H9 (cell line): ENCODE data around the gene COPS4. TPM values are rescaled to one million over a fixed set of nuclear protein-coding genes. Genes with fewer than 3 reads are reported as not detected.

Experiments used
- DNase-seq: peaks from one replicate; pipeline ENCODE4 v3.0.0-alpha.2; 2017
- H2AFZ ChIP-seq: one replicate; pipeline ENCODE4 v1.6.1; 2013; ENCODE audit warnings: mild to moderate bottlenecking, low read length, control low read depth, moderate library complexity
- H2AK5ac ChIP-seq: 2 replicates; pipeline ENCODE4 v1.6.1; 2013; ENCODE audit warnings: low read length, control low read depth, mixed read lengths; ENCODE audit not compliant: insufficient read length
- H2BK120ac ChIP-seq: one replicate; pipeline ENCODE4 v1.6.1; 2013; ENCODE audit warnings: low read depth, mild to moderate bottlenecking, low read length, control low read depth, inconsistent platforms; ENCODE audit not compliant: poor library complexity, severe bottlenecking
- H2BK12ac ChIP-seq: 2 replicates; pipeline ENCODE4 v1.6.1; 2013; ENCODE audit warnings: low read length, control low read depth, mixed read lengths, low read depth; ENCODE audit not compliant: insufficient read length
- H2BK15ac ChIP-seq: 2 replicates; pipeline ENCODE4 v1.6.1; 2013; ENCODE audit warnings: low read depth, low read length, control low read depth
- H2BK20ac ChIP-seq: one replicate; pipeline ENCODE4 v1.6.1; 2013; ENCODE audit warnings: low read depth, mild to moderate bottlenecking, low read length, control low read depth, inconsistent platforms; ENCODE audit not compliant: poor library complexity, severe bottlenecking
- H2BK5ac ChIP-seq: 2 replicates; pipeline ENCODE4 v1.6.1; 2013; ENCODE audit warnings: low read length, control low read depth, mixed read lengths; ENCODE audit not compliant: insufficient read length
- H3K14ac ChIP-seq: 2 replicates; pipeline ENCODE4 v1.6.1; 2013; ENCODE audit warnings: low read length, control low read depth; ENCODE audit not compliant: insufficient read depth
- H3K18ac ChIP-seq: 2 replicates; pipeline ENCODE4 v1.6.1; 2013; ENCODE audit warnings: low read depth, mild to moderate bottlenecking, mixed read lengths, low read length, control low read depth; ENCODE audit not compliant: insufficient read length
- H3K23ac ChIP-seq: 2 replicates; pipeline ENCODE4 v1.6.1; 2013; ENCODE audit warnings: low read length, control low read depth, mixed read lengths, low read depth; ENCODE audit not compliant: insufficient read length
- H3K23me2 ChIP-seq: 2 replicates; pipeline ENCODE4 v1.6.1; 2013; ENCODE audit warnings: low read depth, mild to moderate bottlenecking, mixed read lengths, low read length, control low read depth; ENCODE audit not compliant: insufficient read length, poor library complexity, severe bottlenecking
- H3K27ac ChIP-seq: 2 replicates; pipeline ENCODE4 v1.5.1; 2013; ENCODE audit warnings: low read length, control low read depth, mixed read lengths, low read depth; ENCODE audit not compliant: insufficient read length
- H3K27me3 ChIP-seq: 2 replicates; pipeline ENCODE4 v1.6.1; 2013; ENCODE audit warnings: low read length, control low read depth, inconsistent platforms; ENCODE audit not compliant: insufficient read depth
- H3K4ac ChIP-seq: 2 replicates; pipeline ENCODE4 v1.6.1; 2013; ENCODE audit warnings: low read depth, mild to moderate bottlenecking, control low read depth, inconsistent platforms, low read length, moderate library complexity
- H3K4me1 ChIP-seq: 2 replicates; pipeline ENCODE4 v1.6.1; 2013; ENCODE audit warnings: low read length, control low read depth, inconsistent platforms; ENCODE audit not compliant: insufficient read depth
- H3K4me2 ChIP-seq: 2 replicates; pipeline ENCODE4 v1.6.1; 2013; ENCODE audit warnings: low read length, control low read depth, mixed read lengths; ENCODE audit not compliant: insufficient read length, insufficient read depth
- H3K56ac ChIP-seq: 2 replicates; pipeline ENCODE4 v1.6.1; 2013; ENCODE audit warnings: low read depth, mild to moderate bottlenecking, mixed read lengths, low read length, control low read depth; ENCODE audit not compliant: insufficient read length
- H3K79me1 ChIP-seq: 2 replicates; pipeline ENCODE4 v1.6.1; 2013; ENCODE audit warnings: low read depth, mild to moderate bottlenecking, moderate library complexity, low read length, control low read depth, inconsistent platforms; ENCODE audit not compliant: insufficient read depth, poor library complexity, severe bottlenecking
- H3K79me2 ChIP-seq: 2 replicates; pipeline ENCODE4 v1.6.1; 2013; ENCODE audit warnings: low read length, control low read depth, inconsistent platforms; ENCODE audit not compliant: insufficient read depth
- H3K9ac ChIP-seq: 2 replicates; pipeline ENCODE4 v1.6.1; 2013; ENCODE audit warnings: low read length, control low read depth, mixed read lengths; ENCODE audit not compliant: insufficient read length; ENCODE audit errors: extremely low read depth
- H3K9me3 ChIP-seq: one replicate; pipeline ENCODE4 v1.6.1; 2013; ENCODE audit warnings: low read depth, low read length, inconsistent platforms; ENCODE audit not compliant: control insufficient read depth
- H3T11ph ChIP-seq: one replicate; pipeline ENCODE4 v1.6.1; 2013; ENCODE audit warnings: mild to moderate bottlenecking, low read length, control low read depth, inconsistent platforms
- H4K20me1 ChIP-seq: one replicate; pipeline ENCODE4 v1.6.1; 2013; ENCODE audit not compliant: control insufficient read depth, insufficient read length, insufficient read depth
- H4K5ac ChIP-seq: 2 replicates; pipeline ENCODE4 v1.6.1; 2013; ENCODE audit warnings: low read depth, mild to moderate bottlenecking, mixed read lengths, low read length, control low read depth; ENCODE audit not compliant: insufficient read length
- H4K8ac ChIP-seq: replicated peaks from 2 replicates; pipeline ENCODE4 v1.6.1; 2013; ENCODE audit warnings: low read length, control low read depth, mixed read lengths, low read depth; ENCODE audit not compliant: insufficient read length
- H4K91ac ChIP-seq: 2 replicates; pipeline ENCODE4 v1.6.1; 2013; ENCODE audit warnings: low read depth, mild to moderate bottlenecking, moderate library complexity, mixed read lengths, low read length, control low read depth; ENCODE audit not compliant: insufficient read length
- H3K27ac Mint-ChIP-seq, 3 experiments: 2 replicates in 2 of 3; 3 replicates in 1 of 3; pipeline ENCODE4 v1.8.0; 2020 to 2021; ENCODE audit warnings: mixed read lengths in 3 of 3, mild to moderate bottlenecking in 1 of 3, moderate library complexity in 1 of 3
- H3K27me3 Mint-ChIP-seq: 2 replicates; pipeline ENCODE4 v1.8.0; 2021; ENCODE audit warnings: low read depth, mild to moderate bottlenecking, moderate library complexity, mixed read lengths
- H3K36me3 Mint-ChIP-seq, 3 experiments: 2 replicates in 2 of 3; 3 replicates in 1 of 3; pipeline ENCODE4 v1.8.0; 2020 to 2021; ENCODE audit warnings: low read depth in 3 of 3, mixed read lengths in 3 of 3; ENCODE audit not compliant: insufficient read depth in 1 of 3
- H3K4me1 Mint-ChIP-seq, 2 experiments: 2 replicates each; pipeline ENCODE4 v1.8.0; 2020; ENCODE audit warnings: mixed read lengths in 2 of 2
- H3K4me3 Mint-ChIP-seq, 2 experiments: 2 replicates in 1 of 2; 3 replicates in 1 of 2; pipeline ENCODE4 v1.8.0; 2020 to 2021; ENCODE audit warnings: mild to moderate bottlenecking in 2 of 2, mixed read lengths in 2 of 2, moderate library complexity in 1 of 2
- H3K9me3 Mint-ChIP-seq, 2 experiments: 2 replicates in 1 of 2; 3 replicates in 1 of 2; pipeline ENCODE4 v1.8.0; 2020; ENCODE audit warnings: mild to moderate bottlenecking in 2 of 2, mixed read lengths in 2 of 2, moderate library complexity in 1 of 2
- CTCF ChIP-seq: fragments of 200-600 bp; sonication (generic); conservative IDR thresholded peaks from 3 replicates; pipeline ENCODE4 v1.8.0; 2021; ENCODE audit warnings: antibody characterized with exemption, mild to moderate bottlenecking
- WGBS: extraction: QIAGEN DNeasy Blood & Tissue Kit; methylation state at CpG from one replicate; pipeline ENCODE4 v1.1.7; 2013; ENCODE audit warnings: missing lambda C conversion rate, low lambda C conversion rate, mixed read lengths; ENCODE audit not compliant: insufficient read length; ENCODE audit errors: extremely low coverage; 5-methylcytosine and 5-hydroxymethylcytosine counted together
- total RNA-seq: library from RNA; stranded (reverse); gene quantifications from 2 replicates; pipeline ENCODE4 v1.2.1, GENCODE V29; 2021

COPS4 gene
- total RNA-seq, 1 experiment from 2014 or later = 39.9 TPM

GRCh38 chr4:83107631-83108030 is 72.6 kb downstream of the COPS4 start:
- no peaks in the 10 kb centered on the region for H3K9me3 Mint-ChIP-seq
- no peak overlapping the region for H3K9ac ChIP-seq
- H3K23ac ChIP-seq = no peak overlapping the region
- no peak overlapping the region for H3K4ac ChIP-seq
- no peak overlapping the region for H3K14ac ChIP-seq
- no peak overlapping the region for H4K91ac ChIP-seq
- H4K20me1 ChIP-seq = no peaks in the 10 kb centered on the region
- no CpG with 5 or more reads among the region's 9 CpGs for WGBS
- no peak overlapping the region for H2BK120ac ChIP-seq
- no peak overlapping the region for H3K27ac Mint-ChIP-seq
- no peak overlapping the region for H3T11ph ChIP-seq
- no peak overlapping the region for H2BK12ac ChIP-seq
- no peaks in the 10 kb centered on the region for H3K79me1 ChIP-seq
- no peak overlapping the region for H3K27ac ChIP-seq
- no peak overlapping the region for H3K56ac ChIP-seq
- no peak overlapping the region for H2BK20ac ChIP-seq
- H3K4me3 Mint-ChIP-seq = no peak overlapping the region
- H2BK5ac ChIP-seq = no peak overlapping the region
- H3K9me3 ChIP-seq = no peaks in the 10 kb centered on the region
- no peak for DNase-seq
- no peak overlapping the region for H3K4me2 ChIP-seq
- H4K8ac ChIP-seq = no peak overlapping the region
- no peak overlapping the region for H3K18ac ChIP-seq
- no peaks in the 10 kb centered on the region for H3K4me1 ChIP-seq
- H3K4me1 Mint-ChIP-seq = peaks cover 14% of the 10 kb centered on the region in 2 experiments
- H3K79me2 ChIP-seq = no peaks in the 10 kb centered on the region
- H3K36me3 Mint-ChIP-seq = no peaks in the 10 kb centered on the region
- no peaks in the 10 kb centered on the region for H3K27me3 ChIP-seq
- no peak overlapping the region for H2BK15ac ChIP-seq
- H2AK5ac ChIP-seq = no peak overlapping the region
- no peak overlapping the region for H4K5ac ChIP-seq
- H3K23me2 ChIP-seq = peaks cover 5% of the 10 kb centered on the region
- H3K27me3 Mint-ChIP-seq = peaks cover 18% of the 10 kb centered on the region
- TF ChIP-seq CTCF = no peak
- H2AFZ ChIP-seq = no peak overlapping the region
